Smooth muscle cell (in vitro differentiated cells): ENCODE results near the gene TTC21B. TPM values are rescaled to one million over a fixed set of nuclear protein-coding genes. Genes with fewer than 3 reads are reported as not detected.

Source experiments
- DNase-seq: peaks from one replicate; lab custom pipeline; 2025; ENCODE audit not compliant: unreplicated experiment; lab: John Stamatoyannopoulos, UW
- H2AFZ ChIP-seq: fragments of 200-600 bp; sonication (generic); 2 replicates; pipeline ENCODE4 v1.6.0; 2016; ENCODE audit warnings: antibody characterized with exemption, low read depth, mild to moderate bottlenecking
- H3F3A ChIP-seq: fragments of 200-600 bp; sonication (generic); 2 replicates; pipeline ENCODE4 v1.6.0; 2017; ENCODE audit warnings: antibody characterized with exemption, low read depth
- H3K27ac ChIP-seq: fragments of 200-600 bp; sonication (generic); 2 replicates; pipeline ENCODE4 v1.5.1; 2016; ENCODE audit warnings: low read depth, mild to moderate bottlenecking
- H3K27me3 ChIP-seq: fragments of 200-600 bp; sonication (generic); 2 replicates; pipeline ENCODE4 v1.6.1; 2016; ENCODE audit warnings: low read depth, mild to moderate bottlenecking
- H3K36me3 ChIP-seq: fragments of 200-600 bp; sonication (generic); 2 replicates; pipeline ENCODE4 v1.5.1; 2016; ENCODE audit warnings: low read depth
- H3K4me1 ChIP-seq: fragments of 200-600 bp; sonication (generic); 2 replicates; pipeline ENCODE4 v1.5.1; 2016; ENCODE audit warnings: low read depth
- H3K4me2 ChIP-seq: fragments of 200-600 bp; sonication (generic); 2 replicates; pipeline ENCODE4 v1.6.0; 2016; ENCODE audit warnings: mild to moderate bottlenecking
- H3K4me3 ChIP-seq: fragments of 200-600 bp; sonication (generic); 2 replicates; pipeline ENCODE4 v1.5.1; 2016; ENCODE audit warnings: mild to moderate bottlenecking
- H3K79me2 ChIP-seq: fragments of 200-600 bp; sonication (generic); 2 replicates; pipeline ENCODE4 v1.6.0; 2016; ENCODE audit warnings: low read depth, mild to moderate bottlenecking
- H3K9ac ChIP-seq: fragments of 200-600 bp; sonication (generic); 2 replicates; pipeline ENCODE4 v1.6.0; 2016; ENCODE audit warnings: low read depth
- H3K9me3 ChIP-seq: fragments of 200-600 bp; sonication (generic); replicated peaks from 2 replicates; pipeline ENCODE4 v1.5.1; 2016; ENCODE audit warnings: low read depth
- H4K20me1 ChIP-seq: fragments of 200-600 bp; sonication (generic); 2 replicates; pipeline ENCODE4 v1.6.0; 2016; ENCODE audit warnings: low read depth
- CTCF ChIP-seq: fragments of 200-600 bp; sonication (generic); IDR thresholded peaks from 2 replicates; pipeline ENCODE4 v1.5.1; 2017; ENCODE audit warnings: borderline replicate concordance, mild to moderate bottlenecking, antibody characterized with exemption; ENCODE audit not compliant: insufficient read depth, poor library complexity, severe bottlenecking
- WGBS: methylation state at CpG from one replicate; pipeline ENCODE4 v1.1.7; 2016; ENCODE audit warnings: low lambda C conversion rate; 5-methylcytosine and 5-hydroxymethylcytosine counted together
- polyA plus RNA-seq: library from polyadenylated mRNA; unstranded; fragments of >200 nt; fragmentation: Nextera tagmentation; extraction: Ambion mirVana; gene quantifications from 2 replicates; pipeline ENCODE4 v1.2.1, GENCODE V29; 2016
- total RNA-seq: library from RNA; depleted of rRNA; stranded (reverse); fragments of >200 nt; gene quantifications from 2 replicates; pipeline ENCODE4 v1.2.3, GENCODE V29; 2014

TTC21B gene
- total and polyA plus RNA-seq, 2 experiments from 2014 or later: 5.5 to 48.0 TPM

- 97% methylated on average over 3 of the region's 3 CpGs for WGBS
- Histone ChIP-seq H2AFZ (no peak overlapping the region), H3K4me3 (no peak overlapping the region), H4K20me1 (no peaks in the 10 kb centered on the region), H3K9ac (no peak overlapping the region), H3K79me2 (no peaks in the 10 kb centered on the region), H3F3A (no peaks in the 10 kb centered on the region), H3K4me2 (no peak overlapping the region), H3K4me1 (no peaks in the 10 kb centered on the region), H3K27me3 (no peaks in the 10 kb centered on the region), H3K27ac (no peak overlapping the region), H3K9me3 (no peaks in the 10 kb centered on the region), H3K36me3 (peaks cover 29% of the 10 kb centered on the region)
- DNase-seq: no peak
- no peak for TF ChIP-seq CTCF
Measured at GRCh38 chr2:165886487-165887146, 67.0 kb downstream of the TTC21B start.

GRCh38 chr2:165877565-165878550, 75.7 kb downstream of the TTC21B start:
- no peak overlapping the region for H3K4me3 ChIP-seq
- DNase-seq: no peak
- WGBS: 76% methylated on average over 6 of the region's 6 CpGs
- no peaks in the 10 kb centered on the region for H3F3A ChIP-seq
- TF ChIP-seq CTCF: no peak
- no peaks in the 10 kb centered on the region for H3K9me3 ChIP-seq
- no peaks in the 10 kb centered on the region for H4K20me1 ChIP-seq
- H3K27me3 ChIP-seq: no peaks in the 10 kb centered on the region
- H3K79me2 ChIP-seq: no peaks in the 10 kb centered on the region
- no peaks in the 10 kb centered on the region for H3K4me1 ChIP-seq
- peak overlapping the region; percentile 16 for H3K4me2 ChIP-seq
- no peak overlapping the region for H2AFZ ChIP-seq
- no peak overlapping the region for H3K9ac ChIP-seq
- H3K27ac ChIP-seq: peak overlapping the region; percentile 10
- H3K36me3 ChIP-seq: peaks cover 3% of the 10 kb centered on the region

- peak overlapping the region; percentile 26 for H3K27ac ChIP-seq
- DNase-seq: no peak
- 14% methylated on average over 1 of the region's 1 CpG for whole genome bisulfite sequencing
- H3K79me2 ChIP-seq: no peaks in the 10 kb centered on the region
- H3K27me3 ChIP-seq: no peaks in the 10 kb centered on the region
- H3K36me3 ChIP-seq: no peaks in the 10 kb centered on the region
- peak overlapping the region; percentile 16 for H3K4me2 ChIP-seq
- H3F3A ChIP-seq: no peaks in the 10 kb centered on the region
- no peaks in the 10 kb centered on the region for H3K4me1 ChIP-seq
- H3K9me3 ChIP-seq: no peaks in the 10 kb centered on the region
- H4K20me1 ChIP-seq: no peaks in the 10 kb centered on the region
- H3K4me3 ChIP-seq: no peak overlapping the region
- H3K9ac ChIP-seq: no peak overlapping the region
- H2AFZ ChIP-seq: no peak overlapping the region
- no peak for TF ChIP-seq CTCF
Measured at GRCh38 chr2:165876712-165877111, 76.9 kb downstream of the TTC21B start.
